ENCODE measurements around the gene COX8C.
"Not testable (repeated sequence)": the region's sequence is repeated elsewhere in the genome, so short reads cannot be mapped to it uniquely, and the experiment has no call there.

COX8C gene

GRCh38 chr14:93375673-93376156 is 28.7 kb downstream of the COX8C start:
- Histone ChIP-seq H3K4ac (ENCODE audit: low read length) (no peak overlapping the region), H3K23ac (ENCODE audit: low read depth, low read length, poor library complexity) (no peak overlapping the region), H3K4me1 (ENCODE audit: control insufficient read depth in 2 of 2, insufficient read depth in 1 of 2, low read depth in 1 of 2, low read length in 2 of 2) (no peaks in the 10 kb centered on the region), H3K9ac (ENCODE audit: low read depth, low read length, poor library complexity) (no peak overlapping the region), H3K4me3 (ENCODE audit: low read length in 2 of 2) (peak overlapping the region in 1 of 2 donors; percentile 36), H2BK15ac (ENCODE audit: low read length) (no peak overlapping the region), H3K4me2 (ENCODE audit: insufficient read depth, low read length, poor library complexity, severe bottlenecking) (no peak overlapping the region), H3K27ac (replicated peaks; ENCODE audit: low read length) (no peak overlapping the region), H3K27me3 (ENCODE audit: control insufficient read depth in 3 of 3, insufficient read depth in 3 of 3, low read depth in 1 of 3, low read length in 3 of 3) (no peaks in the 10 kb centered on the region), H2AK5ac (ENCODE audit: low read depth, low read length) (no peak overlapping the region), H2AFZ (ENCODE audit: low read length) (no peak overlapping the region), H3K9me3 (replicated peaks in 1 of 2; ENCODE audit: control insufficient read depth in 2 of 2, insufficient read depth in 1 of 2, low read depth in 1 of 2, low read length in 2 of 2) (no peaks in the 10 kb centered on the region), H4K91ac (ENCODE audit: low read depth, low read length, poor library complexity) (no peak overlapping the region), H3K18ac (ENCODE audit: low read length) (no peak overlapping the region), H2BK120ac (ENCODE audit: low read depth, low read length) (no peak overlapping the region), H3K36me3 (replicated peaks in 1 of 2; ENCODE audit: control insufficient read depth in 2 of 2, insufficient read depth in 2 of 2, low read length in 2 of 2) (no peaks in the 10 kb centered on the region), H2BK12ac (ENCODE audit: low read length) (no peak overlapping the region), H3K79me1 (ENCODE audit: low read depth, low read length) (no peaks in the 10 kb centered on the region), H2BK5ac (ENCODE audit: low read length) (no peak overlapping the region), H4K8ac (ENCODE audit: low read depth, low read length) (no peak overlapping the region), H3K14ac (ENCODE audit: low read length) (no peak overlapping the region)
- no CpG with 5 or more reads among the region's 6 CpGs for WGBS, 2 donors (ENCODE audit: extremely low coverage in 2 of 2, insufficient read length in 2 of 2, insufficient replicate concordance in 1 of 2)
- DNase-seq (ENCODE audit: low spot score): no peak

- Histone ChIP-seq H2BK5ac (ENCODE audit: low read length) (no peak overlapping the region), H3K27me3 (ENCODE audit: control insufficient read depth in 3 of 3, insufficient read depth in 3 of 3, low read depth in 1 of 3, low read length in 3 of 3) (peaks cover 0 to 5% (median 0%) of the 10 kb centered on the region in 3 experiments), H3K14ac (ENCODE audit: low read length) (no peak overlapping the region), H2BK120ac (ENCODE audit: low read depth, low read length) (no peak overlapping the region), H2BK12ac (ENCODE audit: low read length) (no peak overlapping the region), H3K9ac (ENCODE audit: low read depth, low read length, poor library complexity) (no peak overlapping the region), H3K4me1 (ENCODE audit: control insufficient read depth in 2 of 2, insufficient read depth in 1 of 2, low read depth in 1 of 2, low read length in 2 of 2) (no peaks in the 10 kb centered on the region), H4K91ac (ENCODE audit: low read depth, low read length, poor library complexity) (no peak overlapping the region), H3K4ac (ENCODE audit: low read length) (no peak overlapping the region), H2BK15ac (ENCODE audit: low read length) (no peak overlapping the region), H3K36me3 (replicated peaks in 1 of 2; ENCODE audit: control insufficient read depth in 2 of 2, insufficient read depth in 2 of 2, low read length in 2 of 2) (no peaks in the 10 kb centered on the region), H3K9me3 (replicated peaks in 1 of 2; ENCODE audit: control insufficient read depth in 2 of 2, insufficient read depth in 1 of 2, low read depth in 1 of 2, low read length in 2 of 2) (no peaks in the 10 kb centered on the region), H4K8ac (ENCODE audit: low read depth, low read length) (no peak overlapping the region), H3K18ac (ENCODE audit: low read length) (no peak overlapping the region), H3K4me3 (ENCODE audit: low read length in 2 of 2) (no peak overlapping the region), H3K4me2 (ENCODE audit: insufficient read depth, low read length, poor library complexity, severe bottlenecking) (no peak overlapping the region), H2AK5ac (ENCODE audit: low read depth, low read length) (no peak overlapping the region), H3K79me1 (ENCODE audit: low read depth, low read length) (no peaks in the 10 kb centered on the region), H3K27ac (replicated peaks; ENCODE audit: low read length) (no peak overlapping the region), H3K23ac (ENCODE audit: low read depth, low read length, poor library complexity) (no peak overlapping the region), H2AFZ (ENCODE audit: low read length) (no peak overlapping the region)
- no CpG with 5 or more reads among the region's 1 CpG for WGBS, 2 donors (ENCODE audit: extremely low coverage in 2 of 2, insufficient read length in 2 of 2, insufficient replicate concordance in 1 of 2)
- no peak for DNase-seq (ENCODE audit: low spot score)
Observed at GRCh38 chr14:93379831-93380230, 32.8 kb downstream of the COX8C start.

GRCh38 chr14:93381644-93382043 is 34.7 kb downstream of the COX8C start:
- H3K18ac ChIP-seq (ENCODE audit: low read length): no peak overlapping the region

GRCh38 chr14:93384256-93384655 is 37.3 kb downstream of the COX8C start:
- not testable (repeated sequence) for H3K23ac ChIP-seq (ENCODE audit: low read depth, low read length, poor library complexity); H4K91ac ChIP-seq (ENCODE audit: low read depth, low read length, poor library complexity); H3K79me1 ChIP-seq (ENCODE audit: low read depth, low read length); H3K9ac ChIP-seq (ENCODE audit: low read depth, low read length, poor library complexity); H2AFZ ChIP-seq (ENCODE audit: low read length); H3K14ac ChIP-seq (ENCODE audit: low read length); H2BK15ac ChIP-seq (ENCODE audit: low read length); H3K9me3 ChIP-seq (replicated peaks in 1 of 2; ENCODE audit: control insufficient read depth in 2 of 2, insufficient read depth in 1 of 2, low read depth in 1 of 2, low read length in 2 of 2); H2BK5ac ChIP-seq (ENCODE audit: low read length); H3K18ac ChIP-seq (ENCODE audit: low read length); H3K4ac ChIP-seq (ENCODE audit: low read length); H3K36me3 ChIP-seq (replicated peaks in 1 of 2; ENCODE audit: control insufficient read depth in 2 of 2, insufficient read depth in 2 of 2, low read length in 2 of 2); H3K27me3 ChIP-seq (ENCODE audit: control insufficient read depth in 3 of 3, insufficient read depth in 3 of 3, low read depth in 1 of 3, low read length in 3 of 3); DNase-seq (ENCODE audit: low spot score); H3K4me1 ChIP-seq (ENCODE audit: control insufficient read depth in 2 of 2, insufficient read depth in 1 of 2, low read depth in 1 of 2, low read length in 2 of 2); H3K4me2 ChIP-seq (ENCODE audit: insufficient read depth, low read length, poor library complexity, severe bottlenecking); H2BK120ac ChIP-seq (ENCODE audit: low read depth, low read length); H4K8ac ChIP-seq (ENCODE audit: low read depth, low read length); H2BK12ac ChIP-seq (ENCODE audit: low read length); H3K4me3 ChIP-seq (ENCODE audit: low read length in 2 of 2); H2AK5ac ChIP-seq (ENCODE audit: low read depth, low read length); H3K27ac ChIP-seq (replicated peaks; ENCODE audit: low read length)
- WGBS, 2 donors (ENCODE audit: extremely low coverage in 2 of 2, insufficient read length in 2 of 2, insufficient replicate concordance in 1 of 2): no CpG with 5 or more reads among the region's 1 CpG

More at GRCh38 chr14:93381644-93382043, 34.7 kb downstream of the COX8C start:
- peaks cover 0 to 5% (median 0%) of the 10 kb centered on the region in 3 experiments for H3K27me3 ChIP-seq (ENCODE audit: control insufficient read depth in 3 of 3, insufficient read depth in 3 of 3, low read depth in 1 of 3, low read length in 3 of 3)
- no peak overlapping the region for H2BK120ac ChIP-seq (ENCODE audit: low read depth, low read length)
- H3K4me3 ChIP-seq (ENCODE audit: low read length in 2 of 2): no peak overlapping the region
- H3K23ac ChIP-seq (ENCODE audit: low read depth, low read length, poor library complexity): no peak overlapping the region
- no peak overlapping the region for H3K9ac ChIP-seq (ENCODE audit: low read depth, low read length, poor library complexity)
- no CpG with 5 or more reads among the region's 1 CpG for WGBS, 2 donors (ENCODE audit: extremely low coverage in 2 of 2, insufficient read length in 2 of 2, insufficient replicate concordance in 1 of 2)
- no peak overlapping the region for H4K91ac ChIP-seq (ENCODE audit: low read depth, low read length, poor library complexity)
- H3K9me3 ChIP-seq (replicated peaks in 1 of 2; ENCODE audit: control insufficient read depth in 2 of 2, insufficient read depth in 1 of 2, low read depth in 1 of 2, low read length in 2 of 2): no peaks in the 10 kb centered on the region
- no peaks in the 10 kb centered on the region for H3K79me1 ChIP-seq (ENCODE audit: low read depth, low read length)
- H2AK5ac ChIP-seq (ENCODE audit: low read depth, low read length): no peak overlapping the region
- no peak overlapping the region for H3K4me2 ChIP-seq (ENCODE audit: insufficient read depth, low read length, poor library complexity, severe bottlenecking)
- no peak overlapping the region for H2BK12ac ChIP-seq (ENCODE audit: low read length)
- no peak overlapping the region for H2BK15ac ChIP-seq (ENCODE audit: low read length)
- no peak overlapping the region for H3K4ac ChIP-seq (ENCODE audit: low read length)
- H2AFZ ChIP-seq (ENCODE audit: low read length): no peak overlapping the region
- H4K8ac ChIP-seq (ENCODE audit: low read depth, low read length): no peak overlapping the region
- no peak overlapping the region for H3K27ac ChIP-seq (replicated peaks; ENCODE audit: low read length)
- no peak for DNase-seq (ENCODE audit: low spot score)
- H3K4me1 ChIP-seq (ENCODE audit: control insufficient read depth in 2 of 2, insufficient read depth in 1 of 2, low read depth in 1 of 2, low read length in 2 of 2): no peaks in the 10 kb centered on the region
- H2BK5ac ChIP-seq (ENCODE audit: low read length): no peak overlapping the region
- no peaks in the 10 kb centered on the region for H3K36me3 ChIP-seq (replicated peaks in 1 of 2; ENCODE audit: control insufficient read depth in 2 of 2, insufficient read depth in 2 of 2, low read length in 2 of 2)
- no peak overlapping the region for H3K14ac ChIP-seq (ENCODE audit: low read length)
